Kasumi-1 (cell line): Measurements from ENCODE around the gene OR6C6.
"Not testable (repeated sequence)": the region's sequence is repeated elsewhere in the genome, so short reads cannot be mapped to it uniquely, and the experiment has no call there.

Source experiments
- DNase-seq, 2 experiments: peaks; one replicate each; lab custom pipeline; 2025; lab: John Stamatoyannopoulos, UW

Gene OR6C6

DNA sequence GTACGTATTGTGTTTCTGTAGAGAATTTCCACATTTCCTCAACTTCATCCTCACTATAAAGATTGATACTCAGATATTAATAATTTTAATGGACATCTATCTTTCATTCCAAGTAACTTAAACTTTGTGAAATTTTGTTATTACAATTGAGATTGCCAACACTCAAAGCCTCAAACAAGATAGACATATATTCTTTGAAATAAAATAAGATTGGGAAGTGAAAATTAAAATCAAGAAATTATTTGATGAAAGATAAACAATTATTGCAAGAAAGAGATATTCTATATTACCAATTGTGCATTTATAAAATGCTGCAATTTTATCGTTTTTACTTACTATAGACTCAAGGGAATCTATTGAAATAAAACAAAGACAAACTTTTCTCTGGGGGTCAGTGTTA, at the start of gene OR6C6:
OR6C6 (minus strand) TSS at position 101 of the 400 bp plus-strand sequence. CDS start 1,337 bp downstream, outside the sequence.
- no peak for DNase-seq

DNA sequence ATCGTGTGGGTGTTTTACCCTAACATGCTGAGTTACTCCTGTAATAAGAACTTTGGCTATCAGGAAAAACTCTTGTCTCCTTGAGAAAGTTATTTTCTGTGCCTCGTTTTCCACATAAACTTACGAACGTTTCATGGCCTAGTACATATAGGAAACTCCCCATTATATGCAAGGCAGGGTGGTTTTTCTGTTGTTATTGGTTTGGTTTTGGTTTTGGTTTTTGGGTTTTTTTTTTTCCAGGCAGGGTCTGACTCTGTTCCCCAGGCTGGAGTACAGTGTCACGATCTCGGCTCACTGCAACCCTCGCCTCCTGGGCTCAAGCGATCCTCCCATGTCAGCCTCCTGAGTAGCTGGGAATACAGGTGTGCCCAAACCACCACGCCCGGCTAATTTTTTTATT, 39.6 kb upstream of the OR6C6 start:
- DNase-seq: no peak

DNA sequence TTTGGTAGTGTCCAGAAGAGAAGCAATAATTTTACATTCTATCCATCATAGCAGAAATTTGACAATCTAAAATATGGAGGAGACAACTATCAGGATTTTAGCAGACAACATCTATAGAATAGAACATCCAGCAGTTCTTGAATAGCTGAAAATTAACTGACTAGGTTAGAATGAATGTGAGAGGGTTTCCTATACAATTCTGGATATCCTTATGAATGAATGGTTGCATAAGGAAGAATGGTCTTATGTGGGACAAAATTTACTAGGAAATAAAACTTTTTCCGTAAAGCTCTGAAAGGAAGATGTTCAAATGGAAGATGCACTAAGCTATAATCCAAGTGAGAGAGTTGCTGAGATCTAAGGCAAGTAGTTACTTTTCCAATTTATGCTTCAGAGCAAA, 34.1 kb upstream of the OR6C6 start, which contains the start of gene OR6C3:
OR6C3 (plus strand) TSS at position 301 of the 400 bp plus-strand sequence. CDS start 955 bp downstream, outside the sequence.
- DNase-seq: no peak

DNA sequence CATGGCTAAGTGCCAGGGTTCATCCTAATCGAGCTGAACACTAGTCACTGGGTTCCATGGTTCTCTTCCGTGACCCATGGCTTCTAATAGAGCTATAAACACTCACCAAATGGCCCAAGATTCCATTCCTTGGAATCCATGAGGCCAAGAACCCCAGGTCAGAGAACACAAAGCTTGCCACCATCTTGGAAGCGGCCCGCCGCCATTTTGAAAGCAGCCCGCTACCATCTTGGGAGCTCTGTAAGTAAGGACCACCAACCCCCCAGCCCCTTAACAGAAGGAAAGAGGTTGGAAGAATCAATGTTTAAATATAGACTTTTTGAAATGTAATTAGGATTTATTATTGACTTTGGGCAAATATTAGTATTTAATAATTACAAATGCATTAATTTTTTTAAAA, 29.4 kb upstream of the OR6C6 start:
- not testable (repeated sequence) for DNase-seq

DNA sequence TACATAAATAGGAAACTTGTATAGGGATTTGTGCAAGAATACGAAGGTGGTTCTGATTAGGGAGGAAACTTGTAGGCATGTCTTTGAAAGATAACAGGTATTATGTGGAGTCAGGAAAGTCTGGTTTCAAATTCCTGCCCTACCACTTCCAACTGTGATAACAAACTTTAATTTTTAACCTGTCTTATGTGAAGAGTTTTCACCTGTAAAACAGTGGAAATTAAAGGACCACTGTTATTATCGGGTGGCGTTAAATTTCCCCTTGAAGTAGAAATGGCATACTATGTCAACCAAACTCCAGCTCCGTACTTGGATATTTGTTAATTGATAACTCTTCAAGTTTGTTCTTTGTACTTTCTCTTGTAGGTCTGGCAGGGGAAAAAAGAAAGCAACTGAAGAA, 23.8 kb upstream of the OR6C6 start:
- DNase-seq: no peak

DNA sequence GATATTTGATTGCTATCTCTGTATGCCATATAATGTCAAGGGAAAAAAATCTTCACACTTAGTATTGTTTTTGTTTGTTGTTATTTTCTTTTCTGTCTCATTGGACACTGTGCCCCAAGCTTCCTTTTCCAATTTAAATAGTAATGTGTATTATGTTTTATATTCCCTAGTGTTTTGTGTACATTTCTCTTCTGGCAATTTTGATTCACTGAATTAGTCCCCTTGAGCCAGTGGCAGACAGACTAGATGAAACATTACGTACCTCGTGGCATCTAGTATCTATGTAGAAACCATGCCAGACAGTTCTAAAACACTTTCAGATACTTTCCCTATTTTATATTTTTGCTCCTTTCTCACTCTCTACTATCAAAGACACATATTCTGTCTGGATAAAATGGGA, 17.7 kb upstream of the OR6C6 start, which contains the start of gene OR6C1:
OR6C1 (plus strand) TSS at position 301 of the 400 bp plus-strand sequence. CDS start 6,257 bp downstream, outside the sequence.
- no peak for DNase-seq

DNA sequence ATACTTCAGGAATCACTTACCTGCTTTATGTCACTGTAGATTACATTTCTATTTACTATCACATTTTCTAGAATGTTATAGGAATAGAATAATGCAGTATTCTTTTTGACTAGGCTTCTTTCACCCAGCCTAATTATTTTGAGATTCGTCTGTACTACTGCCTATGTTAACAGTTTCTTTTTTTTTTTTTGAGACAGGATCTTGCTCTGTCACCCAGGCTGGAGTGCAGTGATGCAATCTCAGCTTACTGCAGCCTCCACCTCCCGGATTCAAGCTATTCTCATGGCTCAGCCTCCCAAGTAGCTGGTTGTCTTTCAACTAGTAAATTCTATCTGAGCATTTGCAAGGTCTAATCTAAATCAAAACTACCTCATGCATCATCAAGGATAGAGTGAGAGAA, 6.4 kb downstream of the OR6C6 start:
- DNase-seq: no peak

DNA sequence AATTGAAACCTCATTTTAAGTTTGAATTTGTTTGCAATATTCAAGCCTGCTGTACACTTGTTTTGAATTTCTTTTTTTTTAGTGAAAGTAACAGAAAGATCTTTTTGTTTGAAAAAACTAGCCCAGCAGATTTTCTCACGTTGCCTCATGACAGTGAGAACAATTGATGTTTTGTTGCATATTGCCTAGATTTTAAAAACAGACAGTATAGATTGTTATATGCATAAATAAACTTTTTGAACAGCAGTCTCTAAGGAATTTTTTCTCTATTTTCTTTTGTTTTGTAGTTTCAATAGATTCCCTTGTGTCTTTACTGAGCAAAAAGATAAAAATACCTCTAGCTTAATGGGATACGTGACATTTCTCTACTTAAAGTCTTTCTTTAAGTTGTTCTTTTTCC, 15.4 kb downstream of the OR6C6 start:
- DNase-seq: no peak

DNA sequence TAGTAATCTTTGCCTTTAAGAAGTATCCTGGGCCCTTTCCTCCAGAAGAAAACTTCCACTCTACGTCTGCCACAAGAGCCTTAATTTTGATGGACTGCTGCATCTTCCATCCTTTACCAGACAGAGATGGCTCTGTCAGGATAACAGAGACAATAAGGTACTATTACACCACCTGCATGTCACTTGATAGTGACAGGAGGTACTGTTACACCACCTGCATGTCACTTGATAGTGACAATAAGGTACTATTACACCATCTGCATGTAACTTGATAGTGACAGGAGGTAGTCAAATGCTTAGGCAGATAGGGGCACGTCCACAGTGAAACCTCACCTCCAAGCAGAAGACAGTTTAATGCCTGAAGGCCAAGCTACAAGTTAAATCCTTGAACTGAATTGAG, 38.1 kb downstream of the OR6C6 start:
- DNase-seq: no peak

DNA sequence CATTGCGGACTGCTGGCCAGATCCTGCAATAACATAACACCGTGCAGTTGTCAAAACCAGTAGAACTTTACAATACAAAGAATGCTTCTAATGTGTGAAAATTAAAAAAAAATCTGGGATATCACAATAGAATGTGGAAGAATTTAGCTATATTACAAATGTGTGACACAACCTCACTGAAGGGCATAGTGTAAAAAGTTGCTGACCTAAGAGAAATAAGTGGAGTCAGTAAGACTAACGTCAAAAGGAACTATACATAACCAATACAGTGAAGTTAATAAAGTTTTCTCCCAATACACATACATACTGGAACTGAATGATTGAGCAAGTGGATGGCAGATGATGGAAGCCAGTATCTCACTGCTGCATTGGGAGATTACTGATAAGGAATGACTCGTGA, 39.5 kb downstream of the OR6C6 start:
- no peak for DNase-seq

DNA sequence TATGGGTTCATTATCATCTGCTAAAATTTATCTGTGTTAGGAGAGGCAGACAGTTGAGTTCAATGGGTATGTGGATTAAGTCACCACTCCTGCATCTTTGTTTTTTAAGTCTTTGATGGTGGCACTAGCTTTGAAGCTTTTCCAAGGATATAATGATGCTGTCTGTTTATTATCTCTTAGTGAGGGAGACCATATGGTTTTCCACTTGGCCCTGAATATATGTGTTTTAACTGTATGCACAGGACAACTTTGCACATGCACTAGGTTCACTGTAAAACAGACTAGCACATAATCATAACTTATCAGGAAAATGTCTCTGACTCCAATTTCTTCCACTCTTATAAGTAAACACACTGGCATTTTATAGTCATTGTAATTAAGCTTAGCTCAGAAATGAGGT, 43.1 kb downstream of the OR6C6 start:
- DNase-seq: no peak

DNA sequence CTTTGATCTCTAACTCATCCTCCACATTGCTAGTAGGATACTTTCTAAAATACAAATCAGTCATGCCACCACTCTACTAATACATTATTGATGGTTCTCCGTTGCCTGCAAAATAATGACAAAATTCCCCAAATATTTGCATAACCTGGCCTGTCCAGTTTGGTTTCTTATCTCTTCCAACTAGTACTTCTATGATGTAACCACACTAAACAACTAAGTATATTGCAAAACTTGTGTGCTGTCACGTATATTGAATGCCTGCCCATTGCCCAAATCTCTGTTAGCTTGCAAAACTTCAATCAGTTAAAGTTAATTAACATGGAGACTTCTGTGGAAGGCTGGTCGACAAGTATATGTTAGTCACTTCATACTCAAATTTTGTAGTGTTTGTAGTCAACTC, 45.4 kb downstream of the OR6C6 start:
- DNase-seq: no peak

DNA sequence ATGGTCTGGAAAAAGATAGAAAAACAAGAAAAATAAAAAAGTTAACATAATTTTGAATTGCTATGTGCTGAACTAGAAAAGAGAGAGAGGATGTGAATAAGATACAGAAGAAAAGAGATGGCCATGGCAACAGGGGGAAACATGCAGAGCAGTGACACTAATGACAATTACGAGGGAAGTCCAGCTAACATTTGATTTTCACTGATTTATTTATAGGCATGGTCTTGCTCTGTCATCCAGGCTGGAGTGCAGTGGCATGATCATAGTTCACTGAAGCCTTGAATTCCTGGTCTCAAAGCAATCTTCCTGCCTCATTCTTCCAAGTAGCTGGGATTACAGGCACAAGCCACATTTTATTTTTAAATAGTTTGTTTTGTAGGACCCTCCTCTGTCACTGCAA, 50.2 kb downstream of the OR6C6 start:
- no peak for DNase-seq

DNA sequence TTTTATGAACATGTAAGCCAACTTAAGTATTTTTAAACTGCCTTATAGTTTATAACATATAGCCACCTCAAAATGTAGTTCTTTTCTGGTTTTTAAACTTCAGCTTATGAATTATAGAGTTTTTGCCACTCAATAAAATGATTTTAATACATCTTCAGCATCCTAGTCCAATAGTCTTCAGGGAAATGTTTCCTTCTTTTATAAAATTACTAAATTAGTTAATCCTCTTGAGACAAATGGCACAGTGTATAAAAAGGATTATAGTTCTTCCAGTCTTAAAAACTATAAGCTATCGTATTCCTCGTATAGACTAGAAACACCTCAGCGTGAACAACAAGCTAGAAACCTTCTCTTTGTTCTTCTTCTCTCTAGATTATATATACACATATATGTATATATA, 52.1 kb downstream of the OR6C6 start, which contains the start of gene OR6C74:
OR6C74 (plus strand) TSS at position 301 of the 400 bp plus-strand sequence. CDS start 2,679 bp downstream, outside the sequence.
- no peak for DNase-seq
